ENCODE data around the gene SLC7A6. TPM values are rescaled to one million over a fixed set of nuclear protein-coding genes. Genes with fewer than 3 reads are reported as not detected.

SLC7A6 gene
- 10 to 100 TPM; 46.1 to 56.6 (median 50.8) TPM for total RNA-seq (2021; fragmentation: NEBNext Ultra II Directional; extraction: Animal tissue kit (Norgen Biotek cat#: 25700))
- long read RNA-seq, full-length matches to known transcripts, result 2 of 20 reads
- long read RNA-seq, partial matches to known transcripts, result 3 of 20 reads
- long read RNA-seq, other reads (novel, unspliced or antisense), result 15 of 20 reads

DNA sequence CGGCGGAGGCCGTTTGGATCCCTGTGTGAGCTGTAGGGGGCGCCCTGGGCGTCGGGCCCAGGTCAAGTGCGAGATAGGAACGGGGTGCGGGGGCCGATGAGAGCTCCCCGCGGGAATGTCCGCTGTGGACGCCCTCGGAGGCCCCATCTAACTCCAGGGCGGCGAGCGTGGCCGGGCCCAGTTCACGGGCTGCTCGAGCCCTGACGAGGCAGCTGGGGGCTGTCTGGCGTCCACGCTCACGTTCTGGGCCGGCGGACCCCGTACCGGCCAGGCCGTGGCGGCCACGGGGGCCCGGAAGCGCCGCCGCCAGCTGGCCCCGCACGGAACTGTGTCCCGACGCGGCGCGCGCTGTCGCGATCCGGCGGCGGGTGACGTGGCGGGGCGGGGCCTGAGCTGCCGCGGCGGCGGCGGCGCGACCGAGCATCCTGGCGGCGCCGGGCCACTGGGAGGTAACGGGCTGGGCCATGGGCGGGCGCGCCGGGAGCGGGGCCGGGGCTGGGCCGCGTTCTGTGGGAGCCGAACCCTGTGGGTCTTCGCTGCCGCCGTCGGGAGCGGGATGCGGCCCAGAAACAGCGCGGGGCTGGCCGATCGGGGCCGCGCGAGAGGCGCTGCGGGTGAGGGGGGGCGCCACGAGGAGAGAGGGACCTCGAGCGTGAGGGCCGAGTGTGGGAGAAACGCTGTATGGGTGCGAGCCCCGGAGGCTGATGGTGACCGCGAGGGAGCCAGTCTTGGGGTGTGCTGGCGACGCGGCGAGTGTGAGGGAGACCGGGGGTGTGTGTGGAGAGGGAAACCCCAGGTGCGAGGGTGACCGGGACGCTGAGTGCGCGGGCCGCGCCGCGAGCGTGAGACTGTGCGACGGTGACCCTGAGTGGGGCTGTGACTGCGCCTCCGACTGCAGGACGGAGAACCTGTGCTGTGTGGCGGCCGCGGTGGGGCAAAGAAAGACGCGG, at the start of gene SLC7A6:
Gene SLC7A6 (plus strand): TSS at position 399 of the 950 bp plus-strand sequence. CDS start 10,201 bp downstream, outside the sequence.
- H3K9me3 Mint-ChIP-seq, result no peaks in the 10 kb centered on the region
- peak; percentile 92 for TF ChIP-seq CTCF (IDR thresholded peaks at IDR 0.05)
- H3K4me1 Mint-ChIP-seq (ENCODE audit: low read depth), result peaks cover 40% of the 10 kb centered on the region
- peak; percentile 69 for DNase-seq
- peaks cover 14% of the 10 kb centered on the region; the same call in 1 of the 2 replicates for H3K36me3 Mint-ChIP-seq (ENCODE audit: low read depth)
- peaks cover 5% of the 10 kb centered on the region; the same call in 1 of the 2 replicates for H3K27me3 Mint-ChIP-seq (ENCODE audit: insufficient read depth)
- H3K27ac Mint-ChIP-seq, result peak within 1 kb of the TSS; percentile 99
- peak within 1 kb of the TSS; percentile 93 for H3K4me3 Mint-ChIP-seq

GRCh38 chr16:68214726-68215125, 49.6 kb upstream of the SLC7A6 start:
- Mint-ChIP-seq H3K27ac (no peak overlapping the region), H3K4me1 (ENCODE audit: low read depth) (no peaks in the 10 kb centered on the region), H3K27me3 (ENCODE audit: insufficient read depth) (no peaks in the 10 kb centered on the region), H3K36me3 (ENCODE audit: low read depth) (no peaks in the 10 kb centered on the region), H3K4me3 (no peak overlapping the region), H3K9me3 (no peaks in the 10 kb centered on the region)
- TF ChIP-seq CTCF (IDR thresholded peaks at IDR 0.05), result no peak
- no peak for DNase-seq

- 0 out of 2 replicates have a peak, but pooled peaks cover 4% of the 10 kb centered on the region for H3K4me1 Mint-ChIP-seq (ENCODE audit: low read depth)
- no peak for DNase-seq
- no peaks in the 10 kb centered on the region; the same call in 1 of the 2 replicates for H3K27me3 Mint-ChIP-seq (ENCODE audit: insufficient read depth)
- H3K27ac Mint-ChIP-seq, result no peak overlapping the region
- no peaks in the 10 kb centered on the region for H3K9me3 Mint-ChIP-seq
- no peaks in the 10 kb centered on the region for H3K36me3 Mint-ChIP-seq (ENCODE audit: low read depth)
- no peak overlapping the region for H3K4me3 Mint-ChIP-seq
- TF ChIP-seq CTCF (IDR thresholded peaks at IDR 0.05), result no peak
Observed at GRCh38 chr16:68215302-68215701, 49.0 kb upstream of the SLC7A6 start.

- Mint-ChIP-seq H3K9me3 (no peaks in the 10 kb centered on the region), H3K4me1 (ENCODE audit: low read depth) (0 out of 2 replicates have a peak, but pooled peaks cover 4% of the 10 kb centered on the region), H3K4me3 (no peak overlapping the region), H3K36me3 (ENCODE audit: low read depth) (no peaks in the 10 kb centered on the region), H3K27me3 (ENCODE audit: insufficient read depth) (no peaks in the 10 kb centered on the region; the same call in 1 of the 2 replicates), H3K27ac (no peak overlapping the region)
- TF ChIP-seq CTCF (IDR thresholded peaks at IDR 0.05), result no peak
- no peak for DNase-seq
Observed at GRCh38 chr16:68216240-68216639, 48.1 kb upstream of the SLC7A6 start.

- H3K36me3 Mint-ChIP-seq (ENCODE audit: low read depth), result no peaks in the 10 kb centered on the region
- DNase-seq, result no peak
- H3K4me3 Mint-ChIP-seq, result no peak overlapping the region
- no peaks in the 10 kb centered on the region for H3K9me3 Mint-ChIP-seq
- TF ChIP-seq CTCF (IDR thresholded peaks at IDR 0.05), result no peak
- 0 out of 2 replicates have a peak, but pooled peaks cover 4% of the 10 kb centered on the region for H3K4me1 Mint-ChIP-seq (ENCODE audit: low read depth)
- H3K27ac Mint-ChIP-seq, result no peak overlapping the region
- H3K27me3 Mint-ChIP-seq (ENCODE audit: insufficient read depth), result no peaks in the 10 kb centered on the region; the same call in 1 of the 2 replicates
Observed at GRCh38 chr16:68217506-68217905, 46.8 kb upstream of the SLC7A6 start.

Measured in HFFc6 (cell line).